GM18951 (cell line): ENCODE data around the gene RPL22.

Experiments
- POLR2A ChIP-seq: IDR thresholded peaks from 4 replicates; pipeline ENCODE4 v1.6.1; 2011; ENCODE audit warnings: mild to moderate bottlenecking; ENCODE audit not compliant: insufficient read length, insufficient read depth; ENCODE audit errors: extremely low read depth
- in situ Hi-C: fragments of 300-500 bp; cut with MboI; formaldehyde crosslinking; loops from one replicate; pipeline ENCODE4 v1.12.0; 2022; ENCODE audit warnings: low sequenced_read_pairs, mixed read lengths, inconsistent platforms; ENCODE audit not compliant: unreplicated experiment

The RPL22 gene

DNA sequence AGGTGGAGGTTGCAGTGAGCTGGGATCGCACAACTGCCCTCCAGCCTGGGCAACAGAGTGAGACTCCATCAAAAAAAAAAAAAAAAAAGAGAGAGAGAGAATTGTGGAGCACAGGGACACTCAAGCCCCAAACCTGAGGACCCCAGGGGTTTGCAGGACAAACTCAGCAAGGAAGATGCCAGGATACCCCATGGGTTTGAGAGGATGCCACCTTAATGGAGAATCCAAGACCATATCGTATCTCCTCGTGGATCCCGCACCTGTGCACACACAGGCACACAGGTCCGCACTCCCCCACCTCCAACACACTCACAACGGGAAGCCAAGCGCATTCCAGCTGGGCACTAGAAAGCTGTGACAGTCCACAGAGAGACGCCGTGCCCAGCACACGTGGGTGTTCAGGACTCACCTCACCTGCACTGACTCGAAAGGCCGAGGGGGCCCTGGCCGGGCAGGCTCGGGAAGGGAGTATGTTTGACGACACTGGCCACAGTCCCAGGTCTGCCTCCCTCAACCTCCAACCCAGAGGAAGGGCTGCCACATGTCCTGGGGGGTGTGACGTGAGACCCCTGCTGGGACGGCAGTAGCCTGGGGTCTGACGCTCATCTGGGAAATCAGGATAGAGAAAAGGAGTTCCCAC is 30.3 kb downstream of the RPL22 start:
- in situ Hi-C loops, result no loop called here
- TF ChIP-seq POLR2A, result no peak

DNA sequence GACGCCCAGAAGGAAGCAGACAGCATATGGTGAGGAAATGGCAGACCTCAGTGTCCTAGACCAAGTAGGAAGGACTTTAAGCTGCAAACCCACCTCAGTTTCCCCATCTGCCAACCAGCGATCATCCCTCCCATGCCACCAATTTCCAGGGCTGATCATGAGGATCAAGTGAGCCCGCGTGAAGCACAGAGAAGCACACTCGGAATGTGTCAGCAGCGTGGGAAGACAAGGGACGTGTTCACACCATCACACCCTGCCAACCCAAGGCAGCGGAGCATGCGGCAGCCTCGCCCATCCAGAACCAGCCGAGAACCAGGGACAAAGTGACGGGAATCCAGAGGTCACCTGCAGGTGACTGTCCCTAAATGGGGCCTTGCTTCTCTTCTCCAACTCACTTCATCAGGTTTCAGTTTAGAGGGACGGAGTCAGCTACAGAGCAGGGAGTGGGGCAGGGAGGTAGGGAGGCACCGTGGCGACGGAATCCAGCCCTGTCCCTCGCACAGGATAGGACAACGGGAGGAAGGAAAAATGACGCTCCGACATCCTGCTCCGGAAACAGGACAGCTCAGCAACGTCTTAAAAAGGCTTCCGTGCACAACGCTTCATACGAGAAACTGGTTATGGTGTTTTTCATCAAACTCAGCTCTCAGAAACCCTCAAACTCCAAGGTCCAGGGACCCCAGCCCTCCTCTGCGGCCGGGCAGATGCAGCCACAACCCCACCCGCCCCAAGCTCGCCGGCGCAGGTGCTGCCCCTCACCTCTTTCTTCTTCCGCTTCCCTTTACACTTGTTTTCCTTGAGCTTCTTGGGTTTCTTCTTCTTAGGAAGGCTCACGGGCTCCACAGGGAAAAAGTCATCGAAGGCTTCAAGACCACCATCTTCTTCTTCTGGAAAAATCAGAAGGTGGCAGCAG is 31.7 kb downstream of the RPL22 start:
- in situ Hi-C loops, result no loop called here
- TF ChIP-seq POLR2A, result no peak

DNA sequence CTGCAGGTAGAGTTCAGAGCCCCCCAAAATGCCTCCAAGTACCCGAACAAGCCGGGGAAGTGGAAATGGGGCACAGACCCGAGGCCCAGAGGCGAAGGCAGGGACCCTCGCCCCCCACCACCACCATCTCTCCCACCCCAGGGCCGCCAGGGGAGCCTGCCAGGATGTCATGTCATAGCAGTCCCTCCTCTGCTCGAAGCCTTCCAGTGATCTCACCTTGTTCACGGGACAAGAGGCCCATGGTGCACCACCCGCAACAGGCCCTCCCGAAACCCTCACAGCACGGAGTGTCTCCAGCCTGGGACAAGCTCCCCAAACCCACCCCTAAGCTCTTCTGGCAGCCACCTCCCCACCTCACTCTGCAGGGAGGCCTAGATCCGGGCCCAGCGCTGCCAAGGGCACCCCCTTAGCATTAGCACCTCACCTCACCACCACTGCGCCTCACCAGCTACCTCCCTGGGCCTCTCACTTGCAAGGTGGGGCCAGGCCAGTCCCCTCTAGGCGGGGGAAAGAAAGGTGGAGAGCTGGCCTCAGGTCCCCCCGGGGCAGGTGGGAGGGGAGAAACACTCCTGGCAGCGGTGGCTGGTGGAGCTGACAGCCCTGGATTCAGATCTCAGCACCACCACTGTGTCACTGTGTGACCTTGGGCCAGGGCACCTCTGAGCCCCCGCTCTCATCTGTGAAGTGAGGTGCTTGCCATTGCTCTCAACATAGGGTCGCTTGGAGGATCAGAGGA is 32.6 kb downstream of the RPL22 start:
- in situ Hi-C loops, result no loop called here
- no peak for TF ChIP-seq POLR2A

DNA sequence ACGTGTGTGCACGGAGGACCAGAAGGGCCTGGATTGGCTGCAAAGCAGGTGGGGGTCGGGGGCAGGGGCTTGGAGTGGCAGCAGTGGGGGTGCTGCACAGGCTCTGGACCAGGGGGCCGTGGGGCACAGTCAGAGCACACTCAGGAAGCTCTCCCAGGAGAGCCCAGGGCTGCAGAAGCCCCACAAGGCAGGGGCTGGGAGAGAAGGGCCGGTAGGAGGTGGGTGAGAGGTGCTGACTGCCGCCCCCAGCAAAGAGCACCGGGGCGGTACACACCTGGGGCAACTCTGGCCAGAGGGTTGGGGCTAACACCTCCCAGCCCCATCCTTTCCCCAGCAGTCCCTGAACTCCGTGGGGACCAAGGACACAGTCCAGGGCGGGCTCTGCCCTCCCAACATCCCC is 33.2 kb downstream of the RPL22 start:
- in situ Hi-C loops, result no loop called here

DNA sequence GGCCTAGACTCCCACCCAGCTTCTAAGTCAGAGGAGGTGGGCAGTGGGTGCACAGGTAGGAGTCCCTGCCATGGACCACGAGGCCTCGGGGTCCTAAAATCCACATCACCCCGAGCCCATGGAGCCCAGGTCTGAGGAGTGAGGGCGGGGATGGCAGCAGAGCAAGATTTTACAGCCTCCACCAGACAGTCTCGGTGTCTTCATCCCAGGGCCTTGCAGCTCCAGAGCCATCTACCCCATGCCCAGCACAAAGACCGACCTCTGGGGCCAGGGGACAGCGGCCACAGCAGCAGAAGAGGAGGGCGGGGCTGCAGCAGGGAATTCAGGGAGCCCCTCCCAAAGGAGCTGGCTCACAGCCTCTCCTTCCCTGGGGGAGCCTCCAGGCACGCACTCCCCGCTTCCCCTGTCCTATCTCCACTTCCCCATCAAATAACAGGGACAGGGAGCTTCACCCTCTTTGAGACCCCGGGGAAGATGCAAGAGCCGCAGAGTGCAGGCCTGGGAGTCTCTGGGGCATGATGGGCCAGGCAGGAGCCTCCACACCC is 33.9 kb downstream of the RPL22 start:
- in situ Hi-C loops, result no loop called here
- no peak for TF ChIP-seq POLR2A

More for the DNA sequence above, 33.2 kb downstream of the RPL22 start:
- no peak for TF ChIP-seq POLR2A

DNA sequence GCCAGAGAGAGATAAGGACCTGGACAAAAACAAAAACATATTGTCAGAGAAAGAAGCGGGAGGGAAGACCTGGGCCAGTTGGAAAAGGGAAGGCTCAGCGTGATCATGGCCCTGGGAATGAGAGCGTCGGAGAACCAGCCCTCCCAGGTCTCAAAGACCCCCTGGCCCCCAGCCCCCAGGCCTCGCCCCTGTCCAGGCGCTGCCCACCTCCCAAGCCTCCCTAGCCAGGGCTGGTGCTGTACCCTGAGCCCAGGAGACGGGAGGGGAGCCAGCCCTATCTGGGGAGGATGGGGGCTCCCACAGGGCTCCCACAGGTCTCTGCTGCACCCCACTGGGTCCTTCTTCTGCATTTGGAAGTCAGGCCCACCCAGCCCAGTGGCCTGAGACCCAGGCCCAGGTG is 34.4 kb downstream of the RPL22 start:
- no peak for TF ChIP-seq POLR2A
- in situ Hi-C loops, result no loop called here

DNA sequence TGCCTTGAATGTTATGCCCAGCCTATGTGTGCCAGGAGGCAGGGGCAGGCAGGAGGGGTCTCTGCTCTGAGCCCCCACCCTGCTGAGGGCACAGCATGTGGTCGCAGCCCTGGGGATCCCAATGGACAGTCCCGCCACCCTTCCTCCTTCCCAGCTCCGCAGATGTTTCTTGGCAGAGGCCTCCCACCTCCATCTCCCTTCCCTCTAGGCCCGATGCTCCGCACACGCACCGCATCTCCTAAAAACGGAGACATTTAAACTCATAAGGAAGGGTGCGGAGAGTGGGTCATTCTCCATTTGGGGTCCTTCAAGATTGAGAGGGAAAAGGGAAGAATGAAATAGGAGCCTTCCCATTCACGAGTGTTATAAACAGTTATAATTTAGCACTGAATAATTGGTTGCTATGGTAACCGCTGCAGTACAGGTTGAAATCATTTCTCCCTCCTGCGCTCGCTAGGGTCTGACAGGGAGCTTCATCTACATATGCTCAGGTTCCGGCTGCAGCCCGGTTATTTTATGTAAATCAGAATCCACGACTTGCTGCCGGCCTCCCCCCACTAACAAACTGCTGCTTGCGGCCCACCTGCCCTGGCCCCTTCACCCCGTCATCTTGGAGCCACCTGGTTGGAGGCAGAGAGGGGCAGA is 35.3 kb downstream of the RPL22 start:
- TF ChIP-seq POLR2A, result no peak
- in situ Hi-C loops, result no loop called here

DNA sequence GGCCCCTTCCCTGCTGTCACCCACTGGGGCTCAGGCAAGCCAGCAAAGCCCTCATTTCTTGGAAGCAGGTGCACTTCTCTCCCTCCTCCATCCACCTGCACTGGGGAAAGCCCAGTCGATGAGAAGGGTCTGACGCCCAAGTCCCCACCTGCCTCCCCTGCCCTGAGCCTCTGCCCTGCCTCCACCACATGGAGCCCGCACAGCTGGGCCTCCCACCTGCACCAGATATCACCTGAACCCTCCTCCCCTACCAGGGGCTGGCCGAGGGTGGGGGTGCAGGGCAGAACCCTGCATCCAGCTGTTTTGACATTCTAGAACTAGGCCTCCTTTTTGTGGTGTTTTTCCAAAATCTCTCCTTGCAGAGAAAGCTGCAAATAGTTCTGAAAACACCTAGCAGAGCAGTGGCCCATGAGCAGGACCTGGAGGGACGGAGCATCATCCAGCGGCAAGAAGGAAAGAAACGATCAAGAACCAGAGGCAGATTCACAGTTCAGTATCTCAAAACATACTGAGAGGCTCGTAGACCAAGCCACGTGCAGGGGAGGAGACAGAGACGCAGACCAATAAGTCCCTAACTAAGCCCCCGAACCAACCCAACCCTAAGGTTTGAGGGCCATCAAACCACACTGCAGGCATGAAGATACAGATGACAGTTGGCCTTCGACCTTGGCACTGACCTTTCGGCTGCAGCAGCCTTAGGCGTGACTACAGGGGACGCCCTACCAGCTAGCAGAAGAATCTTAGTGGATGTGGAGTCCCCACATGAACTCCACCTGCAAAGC is 36.0 kb downstream of the RPL22 start:
- in situ Hi-C loops, result no loop called here
- no peak for TF ChIP-seq POLR2A

DNA sequence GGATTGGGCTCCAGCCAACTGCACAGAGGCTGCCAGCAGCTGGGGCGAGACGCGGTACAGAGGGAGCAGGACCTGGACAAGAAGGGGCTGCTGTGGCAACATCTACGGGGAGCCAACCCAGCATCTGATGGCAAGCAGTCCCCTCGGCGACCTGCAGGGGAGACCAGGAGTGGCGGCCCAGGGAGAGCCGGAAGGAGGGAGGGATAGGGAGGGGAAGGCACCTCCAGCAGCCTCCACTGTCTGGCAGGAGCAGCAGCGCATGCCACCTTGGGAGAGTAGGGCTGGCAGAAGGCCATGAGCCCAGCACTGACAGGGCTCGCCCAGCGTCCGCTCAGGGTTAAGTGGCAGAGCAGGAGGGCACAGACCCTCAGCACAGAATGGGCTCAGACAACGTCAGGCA is 36.6 kb downstream of the RPL22 start:
- no peak for TF ChIP-seq POLR2A
- in situ Hi-C loops, result no loop called here

DNA sequence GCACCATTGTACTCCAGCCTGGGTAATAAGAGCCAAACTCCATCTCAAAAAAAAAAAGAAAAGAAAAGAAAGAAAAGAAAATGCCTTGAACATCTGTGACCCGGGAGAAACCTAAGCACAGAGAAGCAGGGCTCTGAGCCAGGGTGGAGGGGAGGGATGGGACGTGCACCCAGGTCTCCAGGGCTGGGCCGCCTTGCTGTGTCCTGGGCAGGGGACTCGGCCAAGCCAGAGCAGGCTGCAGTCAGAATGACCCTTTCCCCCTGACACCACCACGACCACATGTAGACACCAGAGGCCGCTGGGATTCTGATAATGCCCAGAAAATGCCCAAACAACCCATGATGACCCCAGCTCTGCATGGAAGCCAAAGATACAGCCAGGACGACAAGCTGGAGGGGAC is 37.1 kb downstream of the RPL22 start:
- in situ Hi-C loops, result no loop called here
- no peak for TF ChIP-seq POLR2A

DNA sequence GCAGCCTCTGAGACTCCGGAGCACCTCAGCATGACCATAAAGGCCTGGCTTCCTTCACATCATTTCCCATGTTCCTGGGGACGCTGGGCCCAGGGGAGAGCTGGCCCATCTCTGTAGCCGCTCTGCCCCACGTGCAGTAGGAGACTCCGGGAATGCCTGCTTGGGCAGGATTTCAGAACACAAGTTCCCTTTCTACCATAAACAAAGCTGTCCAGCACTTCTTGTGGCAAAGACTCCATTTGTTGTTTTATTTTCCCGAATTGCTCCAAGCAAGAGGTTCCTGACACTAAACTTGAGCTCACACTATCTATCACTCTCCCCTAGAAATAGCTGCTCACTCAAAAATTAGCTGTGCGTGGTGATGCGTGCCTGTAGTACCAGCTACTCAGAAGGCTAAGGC is 41.2 kb downstream of the RPL22 start:
- no peak for TF ChIP-seq POLR2A
- in situ Hi-C loops, result no loop called here

DNA sequence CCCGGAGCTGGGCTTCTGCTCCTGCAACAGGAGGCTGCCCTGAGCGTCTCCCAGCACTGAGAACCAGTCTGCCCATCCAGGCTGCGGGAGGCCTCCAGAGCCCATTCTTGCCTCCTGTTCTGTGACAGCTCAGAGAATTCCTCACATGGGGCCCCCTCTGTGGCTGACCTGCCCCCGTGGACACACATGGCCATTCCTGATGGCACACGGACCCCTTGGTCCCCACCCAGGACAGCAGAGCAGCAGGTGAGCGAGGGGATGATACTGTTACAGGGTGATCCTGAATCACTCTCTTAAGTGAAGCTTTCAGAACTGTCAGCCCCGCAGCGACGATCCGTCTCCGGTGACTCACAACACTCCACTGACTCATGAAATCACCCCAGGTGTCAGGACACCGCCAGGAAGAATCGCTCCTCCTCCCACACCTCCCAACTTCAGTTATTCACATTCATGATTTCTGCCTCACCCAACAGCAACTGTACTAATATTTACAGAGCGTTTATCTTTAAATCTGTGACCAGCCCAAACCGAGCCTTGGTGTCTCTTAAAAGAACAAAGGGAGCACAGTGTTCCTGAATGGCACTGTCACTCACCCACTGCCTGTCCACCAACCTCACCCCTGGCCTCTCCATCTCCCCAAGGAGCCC is 41.7 kb downstream of the RPL22 start:
- no peak for TF ChIP-seq POLR2A
- in situ Hi-C loops, result no loop called here

DNA sequence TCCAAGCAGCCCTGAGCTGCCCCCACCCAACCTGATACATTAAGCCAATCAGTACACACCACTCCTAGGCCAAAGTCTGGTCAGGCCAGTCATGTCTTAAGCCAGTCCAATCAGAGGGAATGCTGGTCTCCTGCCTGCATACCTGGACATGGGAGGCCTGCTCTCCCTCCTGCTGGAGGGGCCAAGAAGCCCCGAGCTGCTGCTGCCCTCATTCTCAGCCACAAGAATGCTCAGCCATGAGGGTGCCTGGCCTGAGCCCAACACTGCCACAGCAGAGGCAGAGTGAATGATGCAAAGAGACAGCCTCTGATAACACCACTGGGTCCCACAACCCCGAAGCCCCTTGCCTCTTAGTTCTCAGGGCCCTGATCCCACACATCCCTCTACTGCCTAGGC is 42.3 kb downstream of the RPL22 start:
- no peak for TF ChIP-seq POLR2A
- in situ Hi-C loops, result no loop called here
